ENCODE results near the gene CDC42BPB. TPM values are rescaled to one million over a fixed set of nuclear protein-coding genes. Genes with fewer than 3 reads are reported as not detected.

CDC42BPB gene
- total and polyA plus RNA-seq, 2 of the 13 experiments (the other 11 are each of a cell fraction or from before 2014, with no cell fraction given), result 19.7 to 32.3 TPM

DNA sequence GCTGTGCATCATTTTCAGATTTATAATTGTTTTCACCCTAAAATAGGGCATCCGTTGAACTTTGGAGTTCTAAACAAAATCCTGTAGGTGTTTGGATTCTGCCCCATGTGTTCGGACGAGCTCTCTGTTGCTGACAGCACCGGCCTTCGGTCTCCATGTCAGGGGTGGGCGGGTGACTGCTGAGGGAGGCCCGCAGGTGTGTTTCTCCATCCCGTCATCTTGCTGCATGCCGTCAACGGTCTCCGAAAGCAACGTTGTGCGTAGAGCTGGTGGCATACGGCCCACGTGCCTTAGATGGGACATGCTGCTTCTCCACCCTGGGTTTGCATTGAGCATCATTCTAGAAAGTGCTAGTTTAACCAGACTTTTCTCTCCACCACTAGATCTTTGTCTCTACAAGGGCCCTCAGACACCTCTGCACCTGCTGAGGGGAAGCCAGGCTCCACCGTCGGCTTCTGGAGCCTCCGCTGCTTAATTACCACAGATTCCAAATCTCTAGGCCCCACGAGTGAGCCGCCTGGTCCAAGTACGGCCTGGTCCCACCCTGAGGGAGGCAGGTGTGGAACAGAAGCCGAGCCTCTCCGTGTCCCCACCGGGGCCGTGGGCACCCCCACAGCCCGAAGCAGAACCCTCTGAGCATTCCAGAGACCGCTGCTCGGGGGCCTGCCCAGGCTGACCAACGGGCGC, 150.6 kb downstream of the CDC42BPB start:
- DNase-seq (ENCODE audit: low spot score) (no peak), FAIRE-seq (no peak), ATAC-seq (no peak)
- POLR2A ChIA-PET, result no interaction called here
- CTCF ChIA-PET (ENCODE audit: low intra/inter-chr PET ratio, low total read pairs), result no interaction called here
- no TSS peak for BruUV-seq (replicated peaks)
- Histone ChIP-seq H3K9ac (ENCODE audit: insufficient read depth, low read depth, low read length) (no peak overlapping the region), H4K20me1 (ENCODE audit: insufficient read depth, low read length) (no peaks in the 10 kb centered on the region), H3K27me3 (ENCODE audit: control insufficient read depth in 1 of 2, insufficient read depth in 2 of 2, low read length in 2 of 2) (no peaks in the 10 kb centered on the region), H2AFZ (ENCODE audit: low read length) (no peak overlapping the region), H3K36me3 (replicated peaks in 1 of 2; ENCODE audit: control insufficient read depth in 1 of 2, insufficient read depth in 2 of 2, low read length in 2 of 2) (peaks cover 3 to 7% of the 10 kb centered on the region in 2 experiments; a peak in 3 of 5 replicates), H3K79me2 (ENCODE audit: insufficient read depth, low read length) (no peaks in the 10 kb centered on the region), H3K27ac (ENCODE audit: extremely low read length, insufficient read depth, low read length) (no peak overlapping the region), H3K4me3 (replicated peaks in 1 of 3; ENCODE audit: insufficient read depth in 1 of 3, low read depth in 2 of 3, low read length in 3 of 3) (no peak overlapping the region), H3K9me3 (ENCODE audit: low read length) (no peaks in the 10 kb centered on the region), H3K4me2 (ENCODE audit: low read depth, low read length) (no peak overlapping the region), H3K4me1 (ENCODE audit: insufficient read depth, low read length) (no peaks in the 10 kb centered on the region)
- in situ Hi-C loops (cut with HindIII; ENCODE audit: extremely low pct_ligation_motif_present, low pct_unique_long_range_greater_than_20kb), result no loop called here
- WGBS (ENCODE audit: low lambda C conversion rate), result 94% methylated on average over 18 of the region's 30 CpGs
- intact Hi-C loops (cut with micrococcal nuclease; ENCODE audit: unreplicated experiment), result no loop called here
- TF ChIP-seq ZSCAN21 (CRISPR knock-in tag; IDR thresholded peaks at IDR 0.05; ENCODE audit: borderline replicate concordance) (no peak), SIX4 (CRISPR knock-in tag; IDR thresholded peaks at IDR 0.05) (no peak), ZNF224 (CRISPR knock-in tag; IDR thresholded peaks at IDR 0.05) (no peak), ZNF3 (CRISPR knock-in tag; IDR thresholded peaks at IDR 0.05) (no peak), SIN3B (IDR thresholded peaks at IDR 0.05; ENCODE audit: low read length) (no peak), FOXM1 (CRISPR knock-in tag; IDR thresholded peaks at IDR 0.05) (no peak), ZNF350 (CRISPR knock-in tag; IDR thresholded peaks at IDR 0.05; ENCODE audit: borderline replicate concordance, low read depth) (no peak), MAFF (IDR thresholded peaks at IDR 0.05; ENCODE audit: low read depth, low read length) (no peak)
- TF ChIP-seq, protein P1, sequence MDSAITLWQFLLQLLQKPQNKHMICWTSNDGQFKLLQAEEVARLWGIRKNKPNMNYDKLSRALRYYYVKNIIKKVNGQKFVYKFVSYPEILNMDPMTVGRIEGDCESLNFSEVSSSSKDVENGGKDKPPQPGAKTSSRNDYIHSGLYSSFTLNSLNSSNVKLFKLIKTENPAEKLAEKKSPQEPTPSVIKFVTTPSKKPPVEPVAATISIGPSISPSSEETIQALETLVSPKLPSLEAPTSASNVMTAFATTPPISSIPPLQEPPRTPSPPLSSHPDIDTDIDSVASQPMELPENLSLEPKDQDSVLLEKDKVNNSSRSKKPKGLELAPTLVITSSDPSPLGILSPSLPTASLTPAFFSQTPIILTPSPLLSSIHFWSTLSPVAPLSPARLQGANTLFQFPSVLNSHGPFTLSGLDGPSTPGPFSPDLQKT (CRISPR knock-in tag; IDR thresholded peaks at IDR 0.05; ENCODE audit: borderline replicate concordance), result no peak
- TF ChIP-seq, protein P2, sequence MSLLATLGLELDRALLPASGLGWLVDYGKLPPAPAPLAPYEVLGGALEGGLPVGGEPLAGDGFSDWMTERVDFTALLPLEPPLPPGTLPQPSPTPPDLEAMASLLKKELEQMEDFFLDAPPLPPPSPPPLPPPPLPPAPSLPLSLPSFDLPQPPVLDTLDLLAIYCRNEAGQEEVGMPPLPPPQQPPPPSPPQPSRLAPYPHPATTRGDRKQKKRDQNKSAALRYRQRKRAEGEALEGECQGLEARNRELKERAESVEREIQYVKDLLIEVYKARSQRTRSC (CRISPR knock-in tag; IDR thresholded peaks at IDR 0.05; ENCODE audit: low read depth), result no peak
- TF ChIP-seq, protein P3, sequence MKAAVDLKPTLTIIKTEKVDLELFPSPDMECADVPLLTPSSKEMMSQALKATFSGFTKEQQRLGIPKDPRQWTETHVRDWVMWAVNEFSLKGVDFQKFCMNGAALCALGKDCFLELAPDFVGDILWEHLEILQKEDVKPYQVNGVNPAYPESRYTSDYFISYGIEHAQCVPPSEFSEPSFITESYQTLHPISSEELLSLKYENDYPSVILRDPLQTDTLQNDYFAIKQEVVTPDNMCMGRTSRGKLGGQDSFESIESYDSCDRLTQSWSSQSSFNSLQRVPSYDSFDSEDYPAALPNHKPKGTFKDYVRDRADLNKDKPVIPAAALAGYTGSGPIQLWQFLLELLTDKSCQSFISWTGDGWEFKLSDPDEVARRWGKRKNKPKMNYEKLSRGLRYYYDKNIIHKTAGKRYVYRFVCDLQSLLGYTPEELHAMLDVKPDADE (CRISPR knock-in tag; IDR thresholded peaks at IDR 0.05), result no peak
- TF ChIP-seq, protein P4, sequence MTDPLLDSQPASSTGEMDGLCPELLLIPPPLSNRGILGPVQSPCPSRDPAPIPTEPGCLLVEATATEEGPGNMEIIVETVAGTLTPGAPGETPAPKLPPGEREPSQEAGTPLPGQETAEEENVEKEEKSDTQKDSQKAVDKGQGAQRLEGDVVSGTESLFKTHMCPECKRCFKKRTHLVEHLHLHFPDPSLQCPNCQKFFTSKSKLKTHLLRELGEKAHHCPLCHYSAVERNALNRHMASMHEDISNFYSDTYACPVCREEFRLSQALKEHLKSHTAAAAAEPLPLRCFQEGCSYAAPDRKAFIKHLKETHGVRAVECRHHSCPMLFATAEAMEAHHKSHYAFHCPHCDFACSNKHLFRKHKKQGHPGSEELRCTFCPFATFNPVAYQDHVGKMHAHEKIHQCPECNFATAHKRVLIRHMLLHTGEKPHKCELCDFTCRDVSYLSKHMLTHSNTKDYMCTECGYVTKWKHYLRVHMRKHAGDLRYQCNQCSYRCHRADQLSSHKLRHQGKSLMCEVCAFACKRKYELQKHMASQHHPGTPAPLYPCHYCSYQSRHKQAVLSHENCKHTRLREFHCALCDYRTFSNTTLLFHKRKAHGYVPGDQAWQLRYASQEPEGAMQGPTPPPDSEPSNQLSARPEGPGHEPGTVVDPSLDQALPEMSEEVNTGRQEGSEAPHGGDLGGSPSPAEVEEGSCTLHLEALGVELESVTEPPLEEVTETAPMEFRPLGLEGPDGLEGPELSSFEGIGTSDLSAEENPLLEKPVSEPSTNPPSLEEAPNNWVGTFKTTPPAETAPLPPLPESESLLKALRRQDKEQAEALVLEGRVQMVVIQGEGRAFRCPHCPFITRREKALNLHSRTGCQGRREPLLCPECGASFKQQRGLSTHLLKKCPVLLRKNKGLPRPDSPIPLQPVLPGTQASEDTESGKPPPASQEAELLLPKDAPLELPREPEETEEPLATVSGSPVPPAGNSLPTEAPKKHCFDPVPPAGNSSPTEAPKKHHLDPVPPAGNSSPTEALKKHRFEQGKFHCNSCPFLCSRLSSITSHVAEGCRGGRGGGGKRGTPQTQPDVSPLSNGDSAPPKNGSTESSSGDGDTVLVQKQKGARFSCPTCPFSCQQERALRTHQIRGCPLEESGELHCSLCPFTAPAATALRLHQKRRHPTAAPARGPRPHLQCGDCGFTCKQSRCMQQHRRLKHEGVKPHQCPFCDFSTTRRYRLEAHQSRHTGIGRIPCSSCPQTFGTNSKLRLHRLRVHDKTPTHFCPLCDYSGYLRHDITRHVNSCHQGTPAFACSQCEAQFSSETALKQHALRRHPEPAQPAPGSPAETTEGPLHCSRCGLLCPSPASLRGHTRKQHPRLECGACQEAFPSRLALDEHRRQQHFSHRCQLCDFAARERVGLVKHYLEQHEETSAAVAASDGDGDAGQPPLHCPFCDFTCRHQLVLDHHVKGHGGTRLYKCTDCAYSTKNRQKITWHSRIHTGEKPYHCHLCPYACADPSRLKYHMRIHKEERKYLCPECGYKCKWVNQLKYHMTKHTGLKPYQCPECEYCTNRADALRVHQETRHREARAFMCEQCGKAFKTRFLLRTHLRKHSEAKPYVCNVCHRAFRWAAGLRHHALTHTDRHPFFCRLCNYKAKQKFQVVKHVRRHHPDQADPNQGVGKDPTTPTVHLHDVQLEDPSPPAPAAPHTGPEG (CRISPR knock-in tag; IDR thresholded peaks at IDR 0.05), result no peak
